HG03571 (cell line): Measurements from ENCODE around the gene SERPING1.

Source experiments
- ATAC-seq: cut with Tn5 transposase; IDR thresholded peaks from one replicate; pipeline ENCODE4 v1.9.1; 2021; ENCODE audit not compliant: unreplicated experiment

SERPING1 gene

DNA sequence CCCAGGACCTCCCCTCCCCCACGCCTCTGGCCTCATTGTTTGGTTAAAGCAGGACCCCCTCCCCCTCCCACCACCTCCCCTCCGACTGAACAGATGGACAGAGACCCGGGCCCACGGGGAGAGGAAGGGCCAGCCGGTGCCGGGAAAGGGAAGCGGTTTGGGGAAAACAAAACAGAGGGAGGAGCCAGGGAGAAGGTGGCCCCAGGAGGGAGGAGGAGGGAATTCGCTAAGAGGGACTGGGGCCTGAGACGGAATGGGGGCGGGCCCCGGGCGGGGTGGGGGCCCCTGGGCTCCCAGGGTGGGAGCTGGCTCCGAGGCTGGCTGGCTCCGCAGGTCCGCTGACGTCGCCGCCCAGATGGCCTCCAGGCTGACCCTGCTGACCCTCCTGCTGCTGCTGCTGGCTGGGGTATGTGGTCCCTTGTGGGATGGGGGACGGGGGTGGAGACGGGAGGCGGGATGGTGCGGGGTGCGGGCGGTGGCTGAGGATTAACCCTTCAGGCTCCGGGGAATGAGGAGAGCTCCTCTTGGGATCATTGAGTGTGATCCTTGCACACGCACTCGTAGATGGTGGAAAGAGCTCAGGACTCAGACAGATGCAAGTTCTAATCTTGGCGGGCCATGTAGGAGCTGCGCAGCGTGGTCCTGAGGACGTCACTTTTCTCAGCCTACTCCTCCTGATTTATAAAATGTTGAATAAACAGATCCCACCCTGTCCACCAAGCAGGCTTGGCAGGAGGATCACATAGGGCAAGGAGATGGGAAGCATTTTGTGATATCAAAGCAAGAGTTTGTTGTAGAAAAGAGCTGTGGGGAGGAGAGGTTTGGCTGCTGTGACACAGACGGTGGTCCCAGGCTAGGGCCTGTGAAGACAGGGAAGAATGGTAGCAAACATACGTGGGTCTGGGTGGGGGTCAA lies 688 bp downstream of the SERPING1 start:
- ATAC-seq: no peak

DNA sequence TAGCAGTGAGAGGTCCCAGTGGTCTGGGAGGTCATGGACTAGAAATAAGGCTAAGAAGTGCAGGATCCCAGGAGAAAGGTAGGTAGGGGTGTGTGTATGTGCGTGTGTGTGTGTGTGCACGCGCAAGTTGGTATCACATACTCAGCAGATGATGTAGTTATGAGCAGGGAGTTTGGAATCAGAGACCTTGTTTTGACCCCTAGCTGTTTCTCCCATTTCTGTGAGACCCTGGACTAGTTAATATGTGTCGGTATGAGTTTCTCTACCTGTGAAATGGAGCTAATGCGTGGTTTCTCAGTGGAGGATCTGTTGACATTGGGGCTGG lies 1.3 kb downstream of the SERPING1 start:
- no peak for ATAC-seq

DNA sequence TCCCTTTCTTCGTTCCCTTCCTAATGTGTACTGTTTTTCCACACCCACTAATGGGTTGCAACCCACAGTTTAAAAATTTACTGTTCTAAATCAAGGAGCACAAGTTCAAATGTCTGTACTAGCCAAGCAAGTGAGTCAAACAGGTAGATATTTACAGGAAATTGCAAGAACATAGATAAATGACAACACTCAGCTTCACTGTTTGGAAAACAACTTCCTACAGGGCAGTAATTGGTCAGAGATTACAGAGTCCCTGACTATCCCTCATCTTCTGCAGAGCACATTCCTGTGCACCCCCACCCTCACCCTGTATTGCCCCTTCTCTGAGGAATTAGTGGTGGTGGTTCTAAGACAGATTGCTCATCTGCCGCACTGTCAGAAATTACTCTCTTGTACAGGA lies 1.9 kb downstream of the SERPING1 start:
- ATAC-seq: no peak

DNA sequence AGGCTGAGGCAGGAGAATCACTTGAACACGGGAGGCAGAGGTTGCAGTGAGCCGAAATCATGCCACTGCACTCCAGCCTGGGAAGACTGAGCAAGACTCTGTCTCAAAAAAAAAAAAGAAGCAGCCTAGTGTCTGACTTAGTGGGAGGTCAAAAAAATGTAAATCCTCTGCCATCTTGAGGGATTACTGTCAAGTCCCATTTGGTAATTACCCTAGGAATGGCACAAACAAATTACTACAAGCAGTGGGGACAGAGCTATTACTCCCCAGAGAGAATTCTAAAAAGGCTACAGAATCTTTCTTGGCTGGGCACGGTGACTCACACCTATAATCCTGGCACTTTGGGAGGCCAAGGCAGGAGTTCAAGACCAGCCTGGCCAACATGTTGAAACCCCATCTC lies 3.8 kb downstream of the SERPING1 start:
- no peak for ATAC-seq

DNA sequence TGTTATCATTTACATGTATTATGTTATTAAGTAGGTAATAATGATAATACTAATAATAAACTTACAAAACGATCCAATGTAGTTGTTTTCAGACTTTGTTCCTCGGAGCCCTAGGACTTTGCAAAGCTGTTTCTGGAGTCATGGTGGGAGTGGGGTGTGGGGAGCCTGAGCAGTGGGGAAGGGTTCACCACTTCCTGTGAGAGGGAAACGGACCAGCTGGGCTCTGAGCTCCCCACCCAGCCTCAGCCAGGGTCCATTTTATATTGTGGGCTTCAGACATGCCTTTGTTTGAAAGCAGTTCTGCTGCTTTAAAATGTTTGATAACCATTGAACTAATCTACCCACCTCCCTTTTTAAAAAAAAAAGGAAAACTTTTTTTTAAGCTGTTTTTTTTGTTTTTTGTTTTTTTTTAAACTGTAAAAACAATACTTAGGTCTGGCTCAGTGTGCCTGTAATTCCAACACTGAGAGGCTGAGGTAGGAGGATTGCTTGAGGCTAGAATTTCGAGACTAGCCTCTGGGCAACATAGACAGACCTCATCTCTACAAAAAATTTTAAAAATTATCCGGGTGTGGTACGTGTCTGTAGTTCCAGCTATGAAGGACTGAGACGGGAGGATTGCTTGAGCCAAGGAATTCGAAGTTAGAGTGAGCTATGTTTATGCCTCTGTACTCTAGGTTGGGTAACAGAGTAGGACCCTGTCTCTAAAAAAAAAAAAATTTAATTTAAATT lies 7.0 kb downstream of the SERPING1 start:
- ATAC-seq: no peak

DNA sequence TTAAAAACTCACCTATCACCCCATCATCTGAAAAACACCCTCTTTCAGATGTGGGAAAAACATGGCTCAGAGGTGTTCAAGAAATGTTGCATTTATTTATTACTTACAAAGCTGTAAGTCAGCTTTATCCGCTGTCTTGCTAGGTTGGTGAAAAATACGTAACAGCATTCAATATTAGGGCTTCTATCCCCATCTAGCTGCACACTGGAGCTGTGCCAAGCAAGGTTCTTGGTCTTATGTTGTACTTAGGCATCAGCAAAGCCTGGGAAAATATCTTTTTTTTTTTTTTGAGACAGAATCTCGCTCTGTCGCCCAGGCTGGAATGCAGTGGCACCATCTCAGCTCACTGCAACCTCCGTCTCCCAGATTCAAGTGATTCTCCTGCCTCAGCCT lies 7.5 kb downstream of the SERPING1 start:
- no peak for ATAC-seq

DNA sequence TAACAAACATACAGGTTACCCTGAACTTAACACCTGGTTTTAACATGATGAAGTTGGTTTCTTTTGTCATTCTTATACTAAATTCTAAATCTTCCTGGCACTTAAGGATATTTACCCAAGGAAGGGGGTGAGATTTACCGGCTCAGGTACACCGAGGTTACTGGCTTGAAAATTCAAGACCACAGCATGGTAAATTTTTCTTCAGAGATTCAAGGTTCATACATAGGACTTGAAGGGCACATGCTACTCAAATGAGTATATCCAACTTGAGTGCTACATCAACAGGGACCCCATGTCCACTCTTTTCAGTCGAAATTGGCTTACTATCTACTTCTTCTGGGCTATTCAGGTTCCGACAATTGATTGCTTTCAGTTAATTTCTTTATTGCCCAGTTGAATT lies 12.7 kb downstream of the SERPING1 start:
- no peak for ATAC-seq

DNA sequence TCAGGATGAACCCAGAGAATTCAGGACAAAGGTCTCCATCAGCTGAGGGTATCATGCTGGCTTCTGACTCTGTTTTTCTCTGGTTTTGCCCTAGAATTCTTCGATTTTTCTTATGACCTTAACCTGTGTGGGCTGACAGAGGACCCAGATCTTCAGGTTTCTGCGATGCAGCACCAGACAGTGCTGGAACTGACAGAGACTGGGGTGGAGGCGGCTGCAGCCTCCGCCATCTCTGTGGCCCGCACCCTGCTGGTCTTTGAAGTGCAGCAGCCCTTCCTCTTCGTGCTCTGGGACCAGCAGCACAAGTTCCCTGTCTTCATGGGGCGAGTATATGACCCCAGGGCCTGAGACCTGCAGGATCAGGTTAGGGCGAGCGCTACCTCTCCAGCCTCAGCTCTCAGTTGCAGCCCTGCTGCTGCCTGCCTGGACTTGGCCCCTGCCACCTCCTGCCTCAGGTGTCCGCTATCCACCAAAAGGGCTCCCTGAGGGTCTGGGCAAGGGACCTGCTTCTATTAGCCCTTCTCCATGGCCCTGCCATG lies 16.8 kb downstream of the SERPING1 start:
- ATAC-seq: no peak

DNA sequence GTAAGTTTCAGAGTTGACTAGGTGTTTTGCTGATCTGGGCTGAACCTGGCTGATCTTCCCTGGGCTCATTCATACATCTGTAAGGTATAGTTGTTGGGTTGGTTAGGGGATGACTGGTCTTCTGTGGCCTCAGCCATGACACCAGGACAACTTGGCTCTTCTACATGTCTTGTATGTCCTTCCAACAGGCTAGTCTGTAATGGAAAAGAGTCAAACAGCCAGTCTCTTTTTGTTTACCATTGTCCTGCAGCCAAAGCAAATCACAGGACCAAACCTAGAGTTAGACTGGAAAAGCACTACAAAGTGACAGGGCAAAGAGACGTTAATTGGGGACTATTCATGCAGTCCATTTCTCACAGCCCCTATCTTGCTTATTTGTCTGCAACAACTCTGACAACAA lies 17.8 kb downstream of the SERPING1 start:
- ATAC-seq: no peak

DNA sequence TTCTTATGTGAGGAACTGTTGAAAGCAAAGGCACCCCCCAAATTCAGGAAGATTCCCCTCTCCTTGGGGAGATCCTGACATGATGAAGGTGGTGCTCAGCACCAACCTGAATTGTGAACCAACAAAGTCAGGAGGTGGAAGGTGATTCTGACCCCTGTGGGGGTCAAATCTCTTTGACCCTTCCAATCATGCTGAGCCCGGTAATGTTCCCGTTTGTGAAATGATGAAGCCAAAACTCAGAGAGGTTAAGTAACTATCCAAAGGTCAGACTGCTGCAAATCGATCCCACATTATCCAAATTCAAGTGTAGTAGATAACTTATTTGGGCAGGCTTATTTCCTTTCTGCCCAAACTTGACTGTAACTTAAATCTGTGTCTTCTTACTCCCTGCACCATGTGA lies 19.1 kb downstream of the SERPING1 start:
- ATAC-seq: no peak

DNA sequence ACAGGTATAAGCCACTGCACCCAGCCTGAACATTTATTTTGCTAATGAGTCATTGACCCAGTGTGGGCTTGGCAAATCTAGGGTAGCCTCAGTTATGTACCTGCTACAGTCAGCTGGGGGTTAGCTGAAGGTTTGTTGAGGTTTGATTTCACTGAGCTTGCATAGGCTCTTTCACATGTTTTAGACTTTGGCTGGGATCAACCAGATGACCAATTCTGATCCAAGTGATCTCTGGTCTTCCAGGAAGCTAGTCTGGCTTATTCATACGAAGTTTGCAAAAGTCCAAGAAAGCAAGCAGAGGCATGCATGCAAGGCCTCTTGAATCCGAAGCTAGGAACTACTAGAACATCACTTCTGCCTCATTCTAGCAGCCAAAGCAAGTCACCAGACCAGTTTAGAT lies 21.0 kb downstream of the SERPING1 start:
- no peak for ATAC-seq

DNA sequence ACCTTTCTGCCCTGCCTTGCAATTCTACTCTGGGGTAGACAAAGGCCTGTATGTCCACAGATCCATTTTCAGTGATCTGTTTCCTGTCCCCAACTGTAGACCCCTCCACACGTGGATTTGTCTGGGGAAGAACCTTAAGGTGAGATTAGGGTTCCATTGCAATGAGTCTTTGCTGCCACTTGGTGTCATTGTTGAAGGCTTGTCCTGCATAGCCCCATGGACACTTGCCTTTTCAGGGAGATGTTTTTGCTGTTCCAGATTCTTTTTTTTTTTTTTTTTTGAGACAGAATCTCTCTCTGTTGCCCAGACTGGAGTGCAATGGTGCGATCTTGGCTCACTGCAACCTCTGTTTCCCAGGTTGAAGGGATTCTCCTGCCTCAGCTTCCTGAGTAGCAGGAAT lies 21.8 kb downstream of the SERPING1 start:
- no peak for ATAC-seq

DNA sequence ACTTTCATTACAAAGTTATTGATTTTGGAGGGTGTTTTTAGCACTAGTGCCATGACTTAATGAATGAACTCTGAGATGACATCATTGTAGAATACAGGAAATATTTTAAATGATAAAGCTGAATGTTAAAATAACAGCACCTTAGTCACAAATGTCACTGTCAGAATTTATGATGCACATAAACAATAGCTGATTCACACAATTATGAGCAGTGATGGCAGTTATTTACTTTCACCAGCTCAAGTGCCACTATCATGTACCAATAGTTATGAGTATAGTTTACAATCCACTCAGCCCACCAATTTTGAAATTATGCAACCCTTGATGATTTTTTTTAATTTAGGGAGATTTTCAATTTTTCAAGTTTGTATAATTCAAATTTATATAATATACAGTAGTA lies 23.0 kb downstream of the SERPING1 start:
- no peak for ATAC-seq

DNA sequence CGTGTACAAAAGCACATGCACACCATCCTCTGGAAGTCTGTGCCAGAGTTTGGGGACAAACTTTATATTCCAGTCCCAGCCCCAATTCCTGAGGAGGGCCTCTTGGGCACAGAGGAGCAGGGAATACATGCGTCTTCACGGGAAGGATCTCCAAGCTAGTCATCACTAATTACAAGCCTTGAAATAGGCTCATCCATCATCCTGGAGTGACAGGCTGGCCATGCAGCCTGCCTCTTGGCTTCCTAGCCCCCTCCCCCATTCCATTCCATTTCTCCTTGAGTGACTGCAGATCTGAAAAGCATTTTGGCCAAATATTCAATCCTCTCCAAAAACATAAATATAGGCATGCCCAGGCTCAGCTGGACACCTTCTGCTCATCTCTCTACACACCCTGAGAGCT lies 24.8 kb downstream of the SERPING1 start:
- ATAC-seq: no peak

DNA sequence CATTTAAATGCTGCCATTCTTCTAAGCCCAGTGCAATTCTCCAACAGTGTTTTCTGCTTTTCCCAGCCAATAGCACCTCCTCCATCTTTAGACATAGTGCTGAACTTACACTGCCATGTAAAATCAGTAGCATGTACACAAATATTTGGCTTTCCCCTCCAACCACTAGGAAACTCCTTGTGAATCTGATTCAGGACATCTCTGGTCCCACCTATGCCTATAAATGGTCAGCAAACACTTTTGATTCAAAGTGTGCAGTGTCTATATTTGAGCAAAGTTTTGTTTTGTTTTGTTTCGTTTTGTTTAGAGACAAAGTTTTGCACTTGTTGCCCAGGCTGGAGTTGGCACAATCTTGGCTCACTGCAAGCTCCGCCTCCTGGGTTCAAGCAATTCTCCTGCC lies 27.4 kb downstream of the SERPING1 start:
- no peak for ATAC-seq

DNA sequence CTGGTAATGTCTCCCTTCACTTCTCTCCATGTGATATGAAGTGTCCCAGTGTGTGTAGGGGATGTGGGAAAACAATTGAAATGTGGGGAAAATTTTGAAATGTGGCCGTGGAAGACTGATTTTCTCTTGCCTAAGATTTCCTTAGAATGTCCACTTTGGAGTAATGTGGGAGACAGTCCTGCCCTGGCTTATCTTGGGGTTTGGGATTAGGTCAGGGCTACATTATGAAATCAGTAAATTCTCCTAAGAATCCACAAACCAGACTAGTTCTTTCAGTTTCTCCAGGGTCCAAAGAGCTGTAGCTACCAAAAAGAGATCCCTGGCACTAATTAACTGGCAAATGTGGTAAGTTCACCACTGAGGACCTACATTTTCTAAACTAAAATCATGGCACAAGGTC lies 29.4 kb downstream of the SERPING1 start:
- ATAC-seq: no peak

DNA sequence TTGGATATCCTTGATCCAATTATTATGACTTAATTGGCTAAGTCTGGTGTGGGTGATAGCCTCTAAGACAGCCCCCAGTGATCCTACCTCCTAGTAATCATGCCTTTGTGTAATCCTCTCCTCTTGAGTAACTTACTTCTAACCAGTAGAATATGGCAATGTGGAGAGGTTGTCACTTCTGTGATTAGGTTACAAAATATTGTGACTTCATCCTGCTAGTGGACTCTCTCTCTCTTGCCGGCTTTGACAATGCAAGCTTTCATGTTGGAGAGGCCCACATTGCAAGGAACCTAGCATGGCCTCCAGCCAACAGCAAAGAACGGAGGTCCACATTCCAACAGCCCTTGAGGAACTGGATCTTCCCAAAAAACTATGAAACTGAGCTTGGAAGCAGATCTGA lies 32.7 kb downstream of the SERPING1 start:
- no peak for ATAC-seq

DNA sequence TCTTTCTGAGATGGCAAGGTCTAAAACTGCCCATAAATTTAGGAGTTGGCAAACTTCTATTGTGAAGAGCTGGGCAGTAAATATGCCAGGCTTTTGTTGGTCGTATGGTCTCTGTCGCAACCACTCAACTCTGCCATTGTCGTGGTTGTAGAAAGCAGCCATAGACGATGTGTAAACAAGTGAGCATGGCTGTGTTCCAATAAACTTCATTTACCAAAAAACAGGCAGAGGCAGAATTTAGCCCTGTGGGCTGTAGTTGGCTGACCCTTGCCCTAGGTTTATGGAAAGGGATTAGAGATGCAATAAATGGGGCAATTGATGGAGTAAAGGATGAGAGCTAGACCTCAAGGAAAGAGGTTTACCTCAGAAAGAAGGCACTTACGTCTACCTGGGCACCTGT lies 34.6 kb downstream of the SERPING1 start:
- no peak for ATAC-seq

DNA sequence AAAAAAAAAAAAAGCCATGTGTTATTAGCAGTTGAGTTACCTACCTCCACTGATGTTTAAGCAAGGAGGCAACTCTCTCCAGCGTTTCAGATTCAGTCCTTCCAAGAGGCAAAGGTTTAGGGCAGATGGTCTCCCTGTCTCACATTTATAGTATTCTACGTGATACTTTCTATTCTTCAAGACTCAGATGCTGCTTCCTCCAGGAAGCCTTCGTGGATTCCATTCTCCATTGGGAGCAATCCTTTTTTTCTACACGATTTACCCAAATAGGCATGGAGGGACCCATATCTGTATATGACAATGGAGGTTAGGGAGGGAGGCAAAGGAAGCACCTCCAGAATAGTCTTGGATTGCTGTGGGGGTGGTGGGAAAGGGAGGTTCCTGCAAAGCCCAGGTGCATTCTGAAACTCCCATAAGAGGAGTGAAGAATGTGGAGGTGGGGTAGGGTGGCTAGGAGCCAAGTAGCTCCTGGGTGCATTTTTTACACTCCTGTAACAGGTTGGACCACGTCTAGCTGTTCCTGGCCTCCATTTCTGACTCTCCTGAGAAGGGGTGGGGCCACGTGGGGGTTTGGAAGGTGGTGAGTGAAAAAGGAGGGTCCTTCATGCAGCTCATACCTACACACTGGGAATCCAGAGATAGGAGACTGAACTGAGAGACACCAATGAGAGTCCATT lies 36.0 kb downstream of the SERPING1 start:
- ATAC-seq: no peak

DNA sequence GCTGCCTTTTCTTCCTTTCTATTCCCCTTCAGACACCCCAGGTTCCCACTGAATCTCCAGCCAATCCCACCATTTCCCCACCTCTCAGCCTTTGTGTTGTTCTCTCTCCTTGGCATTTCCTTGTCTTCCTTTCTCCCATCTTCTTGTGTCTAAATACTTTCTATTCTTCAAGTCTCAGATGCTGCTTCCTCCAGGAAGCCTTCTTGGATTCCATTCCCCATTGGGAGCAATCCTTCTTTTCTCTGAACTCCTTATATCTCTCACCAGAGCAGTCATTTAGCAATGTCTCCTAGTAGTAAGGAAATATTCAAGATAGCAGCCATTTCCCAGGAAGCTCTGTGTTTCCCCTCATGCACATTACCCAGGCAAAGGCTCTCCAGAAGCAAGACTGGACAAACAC lies 36.8 kb downstream of the SERPING1 start:
- ATAC-seq: no peak

DNA sequence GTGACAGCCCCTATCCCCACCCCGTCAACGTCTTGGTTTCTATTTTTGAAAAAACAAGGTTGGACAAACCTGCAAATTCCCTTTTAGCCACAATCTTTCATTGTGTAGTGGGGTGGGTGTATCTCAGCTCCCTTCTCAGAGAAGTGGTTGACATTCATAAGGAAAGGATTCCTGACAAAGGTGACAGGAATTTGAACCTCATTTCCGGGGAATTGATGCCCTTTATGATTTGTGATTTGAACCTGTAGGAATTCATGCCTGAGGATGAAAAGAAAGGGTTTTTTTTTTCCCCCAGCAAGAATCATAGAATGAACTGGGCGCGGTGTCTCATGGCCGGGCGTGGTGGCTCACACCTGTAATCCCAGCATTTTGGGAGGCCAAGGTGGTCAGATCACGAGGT lies 37.8 kb downstream of the SERPING1 start:
- no peak for ATAC-seq

DNA sequence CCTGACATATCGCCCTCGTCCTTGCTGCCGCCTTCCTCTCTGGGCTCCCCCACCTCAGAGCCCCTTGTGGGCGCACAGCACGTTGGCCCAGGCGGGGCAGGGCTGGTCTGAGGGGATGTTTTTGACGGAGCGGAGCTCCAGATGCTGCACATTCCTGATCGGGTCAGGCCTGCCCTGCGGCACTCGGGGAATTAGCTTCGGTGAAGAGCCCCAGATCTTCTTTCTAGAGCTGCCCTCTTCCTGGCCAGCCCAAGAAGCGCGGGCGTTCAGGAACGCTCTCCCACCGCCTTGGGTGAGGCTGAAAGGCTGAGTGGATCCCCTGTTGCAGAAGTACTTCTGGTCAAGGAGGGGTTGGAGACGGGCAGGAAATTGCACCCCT lies 40.1 kb downstream of the SERPING1 start:
- ATAC-seq: no peak
